HEK293T (cell line): Measurements from ENCODE around the gene PAGR1.

Experiments
- ARNT ChIP-seq: fragments of 450-650 bp; IDR thresholded peaks from 2 replicates; pipeline ENCODE4 v1.6.1; 2017; ENCODE audit warnings: mild to moderate bottlenecking
- CTBP1 ChIP-seq: fragments of 450-650 bp; IDR thresholded peaks from 2 replicates; pipeline ENCODE4 v1.6.1; 2016; ENCODE audit warnings: borderline replicate concordance
- FOXA1 ChIP-seq: fragments of 450-650 bp; IDR thresholded peaks from 2 replicates; pipeline ENCODE4 v1.6.1; 2016; ENCODE audit warnings: mild to moderate bottlenecking
- FOXK2 ChIP-seq: fragments of 450-650 bp; IDR thresholded peaks from 2 replicates; pipeline ENCODE4 v1.6.1; 2016; ENCODE audit warnings: mild to moderate bottlenecking
- FOXM1 ChIP-seq: fragments of 450-650 bp; IDR thresholded peaks from 2 replicates; pipeline ENCODE4 v1.6.1; 2017; ENCODE audit warnings: mild to moderate bottlenecking, borderline replicate concordance

DNA sequence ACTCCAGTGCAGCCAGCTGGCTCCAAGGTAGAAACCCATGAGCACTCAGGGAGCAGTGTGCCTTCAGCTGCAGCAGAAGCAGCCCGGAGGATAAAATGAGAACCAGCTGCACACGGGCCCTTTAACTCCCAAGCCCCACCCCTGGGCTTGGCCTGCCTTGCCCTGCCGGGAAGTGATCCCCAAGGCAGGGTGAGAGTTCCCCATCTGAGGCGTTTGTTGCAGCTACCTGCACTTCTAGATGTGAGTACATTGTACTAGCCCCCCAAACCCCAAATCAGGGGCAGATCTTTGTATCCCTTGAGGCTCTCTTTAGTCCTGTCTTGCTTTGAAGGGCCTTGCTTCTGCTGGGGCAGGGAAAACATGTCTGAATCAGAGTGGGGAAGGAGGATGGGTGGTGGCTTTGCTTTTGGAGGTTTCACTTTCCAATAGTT, 4.3 kb downstream of the PAGR1 start, which contains the start of gene MVP:
- no peak for TF ChIP-seq FOXM1
- TF ChIP-seq CTBP1 = no peak
- no peak for TF ChIP-seq FOXK2
- no peak for TF ChIP-seq FOXA1
- no peak for TF ChIP-seq ARNT
